Adrenal gland (tissue), 5 donors: ENCODE measurements around the gene PTPRN2.

ENCODE experiments used
- CTCF ChIP-seq, 6 experiments: fragments of 450-650 bp in 4 of 6; fragments of 200-600 bp in 2 of 6; sonication (generic) in 1 of 6; IDR thresholded peaks; 1 replicate in 5 of 6; 2 replicates in 1 of 6; pipeline versions ENCODE4 v1.5.1 to v1.8.0; 2016 to 2021; ENCODE audit warnings: antibody characterized with exemption in 6 of 6, mild to moderate bottlenecking in 2 of 6, moderate library complexity in 1 of 6
- POLR2A ChIP-seq, 2 donors: fragments of 450-650 bp; IDR thresholded peaks; one replicate each; pipeline ENCODE4 v1.6.1; 2017; ENCODE audit warnings: antibody characterized with exemption in 2 of 2, mild to moderate bottlenecking in 2 of 2, moderate library complexity in 1 of 2
- donor health status: DM: no; HTN: no; CAD: no.

DNA sequence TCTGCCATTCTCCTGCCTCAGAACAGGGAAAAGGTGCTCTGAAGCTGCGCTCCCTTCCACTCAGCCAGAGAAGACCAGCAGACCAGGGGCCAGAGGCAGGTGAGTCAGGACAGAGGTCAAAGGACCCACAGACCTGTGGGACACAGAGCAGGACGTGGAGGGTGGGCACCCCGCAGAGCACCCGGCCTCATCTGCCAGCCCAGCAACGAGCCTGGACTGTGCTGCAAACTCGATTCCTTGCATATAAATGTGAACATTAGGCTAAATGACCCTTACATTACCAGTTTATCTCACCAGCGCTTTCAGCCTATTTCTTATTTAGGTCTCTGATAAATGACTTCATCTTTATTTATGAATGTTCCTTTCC is 50.1 kb downstream of the PTPRN2 start:
- no peak for TF ChIP-seq CTCF (IDR thresholded peaks at IDR 0.05)
- TF ChIP-seq POLR2A (IDR thresholded peaks at IDR 0.05), result no peak
